ENCODE data around the gene VPS9D1. TPM values are rescaled to one million over a fixed set of nuclear protein-coding genes. Genes with fewer than 3 reads are reported as not detected.

Gene VPS9D1
- polyA plus RNA-seq, 1 experiment = 15.6 TPM

DNA sequence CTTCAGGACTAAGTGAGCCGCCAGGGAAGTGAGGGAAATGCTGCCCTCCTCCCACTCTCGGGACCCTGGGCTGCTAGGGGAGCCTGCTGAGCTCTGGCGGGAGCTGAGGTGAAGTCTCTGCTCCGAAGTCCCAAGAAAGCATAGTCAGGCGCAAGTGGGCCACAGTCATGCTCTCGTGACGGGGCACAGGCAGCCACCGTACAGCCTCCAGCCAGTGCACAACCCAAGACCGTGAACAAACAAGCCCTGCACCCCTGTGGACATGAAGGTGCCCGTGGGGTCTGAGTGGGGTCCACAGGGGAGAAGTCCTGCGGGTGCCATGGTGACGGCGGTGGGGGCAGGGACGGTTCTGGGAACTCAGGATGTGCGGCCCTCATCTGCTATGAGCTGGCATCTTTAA lies 25.3 kb upstream of the VPS9D1 start:
- ChIA-PET POLR2A (no interaction called here), CTCF (interaction anchor here (1.1 to 2.2 kb wide), 2 partner anchors 30 to 115 kb away, joined by 5 to 9 read pairs; no protein-coding TSS in a partner anchor)
- DNase-seq (ENCODE audit: low read depth) = no peak
- TF ChIP-seq, protein P1, sequence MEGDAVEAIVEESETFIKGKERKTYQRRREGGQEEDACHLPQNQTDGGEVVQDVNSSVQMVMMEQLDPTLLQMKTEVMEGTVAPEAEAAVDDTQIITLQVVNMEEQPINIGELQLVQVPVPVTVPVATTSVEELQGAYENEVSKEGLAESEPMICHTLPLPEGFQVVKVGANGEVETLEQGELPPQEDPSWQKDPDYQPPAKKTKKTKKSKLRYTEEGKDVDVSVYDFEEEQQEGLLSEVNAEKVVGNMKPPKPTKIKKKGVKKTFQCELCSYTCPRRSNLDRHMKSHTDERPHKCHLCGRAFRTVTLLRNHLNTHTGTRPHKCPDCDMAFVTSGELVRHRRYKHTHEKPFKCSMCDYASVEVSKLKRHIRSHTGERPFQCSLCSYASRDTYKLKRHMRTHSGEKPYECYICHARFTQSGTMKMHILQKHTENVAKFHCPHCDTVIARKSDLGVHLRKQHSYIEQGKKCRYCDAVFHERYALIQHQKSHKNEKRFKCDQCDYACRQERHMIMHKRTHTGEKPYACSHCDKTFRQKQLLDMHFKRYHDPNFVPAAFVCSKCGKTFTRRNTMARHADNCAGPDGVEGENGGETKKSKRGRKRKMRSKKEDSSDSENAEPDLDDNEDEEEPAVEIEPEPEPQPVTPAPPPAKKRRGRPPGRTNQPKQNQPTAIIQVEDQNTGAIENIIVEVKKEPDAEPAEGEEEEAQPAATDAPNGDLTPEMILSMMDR (IDR thresholded peaks at IDR 0.05; ENCODE audit: insufficient read depth, low read depth, low read length) = no peak
- H3K27me3 ChIP-seq (ENCODE audit: control insufficient read depth, insufficient read depth, low read length) = no peaks in the 10 kb centered on the region
- H3K36me3 ChIP-seq (ENCODE audit: control insufficient read depth, insufficient read depth, low read length) = peaks cover 1% of the 10 kb centered on the region
- H3K4me3 ChIP-seq (ENCODE audit: low read depth, low read length) = no peak overlapping the region

DNA sequence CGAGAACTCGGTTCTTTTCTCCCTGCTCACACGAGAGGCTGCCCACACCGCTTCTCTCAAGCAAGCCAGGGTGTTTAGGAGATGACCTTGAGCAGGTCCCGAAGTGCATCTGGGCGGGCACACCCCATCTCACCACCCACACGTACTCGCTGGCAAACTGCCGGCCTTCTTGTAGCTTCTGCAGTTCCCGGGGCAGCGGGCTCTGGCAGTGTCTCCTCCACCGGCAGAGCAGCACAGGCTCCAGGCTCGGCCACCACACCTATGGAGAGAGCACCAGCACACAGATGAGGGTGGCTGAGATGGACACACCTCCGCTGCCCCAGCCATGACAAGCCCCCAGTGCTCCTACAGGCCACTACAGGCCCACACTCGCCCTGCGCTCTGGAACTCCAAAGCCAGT lies 24.1 kb upstream of the VPS9D1 start:
- Histone ChIP-seq H3K4me3 (ENCODE audit: low read depth, low read length) (no peak overlapping the region), H3K36me3 (ENCODE audit: control insufficient read depth, insufficient read depth, low read length) (peaks cover 1% of the 10 kb centered on the region), H3K27me3 (ENCODE audit: control insufficient read depth, insufficient read depth, low read length) (no peaks in the 10 kb centered on the region)
- CTCF ChIA-PET = no interaction called here
- no peak for DNase-seq (ENCODE audit: low read depth)
- POLR2A ChIA-PET = no interaction called here
- TF ChIP-seq, protein P1 (IDR thresholded peaks at IDR 0.05; ENCODE audit: insufficient read depth, low read depth, low read length) = no peak

DNA sequence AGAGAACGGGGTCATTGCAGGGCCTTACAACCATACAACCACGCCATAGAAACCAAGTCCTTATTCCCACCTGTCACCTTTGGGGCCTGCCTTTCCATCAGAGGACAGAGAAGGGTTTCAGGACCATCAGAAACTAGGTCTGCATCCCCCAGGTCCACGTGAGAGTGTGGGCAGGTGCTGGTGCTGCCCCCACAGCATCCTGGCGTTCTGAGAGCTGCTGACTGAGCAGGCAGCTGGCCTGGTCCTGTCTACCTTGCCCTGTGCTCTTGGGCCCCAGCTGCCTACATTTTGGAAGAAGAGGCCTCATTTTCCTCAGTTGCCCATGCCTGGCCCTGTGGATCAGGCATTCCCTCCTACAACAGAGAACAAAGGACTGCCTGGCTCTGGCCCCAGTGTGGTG lies 22.2 kb upstream of the VPS9D1 start:
- no peak for DNase-seq (ENCODE audit: low read depth)
- CTCF ChIA-PET = no interaction called here
- TF ChIP-seq, protein P1 (IDR thresholded peaks at IDR 0.05; ENCODE audit: insufficient read depth, low read depth, low read length) = no peak
- peaks cover 14% of the 10 kb centered on the region for H3K36me3 ChIP-seq (ENCODE audit: control insufficient read depth, insufficient read depth, low read length)
- no peaks in the 10 kb centered on the region for H3K27me3 ChIP-seq (ENCODE audit: control insufficient read depth, insufficient read depth, low read length)
- H3K4me3 ChIP-seq (ENCODE audit: low read depth, low read length) = no peak overlapping the region
- POLR2A ChIA-PET = interaction anchor here (0.5 kb wide), 1 partner anchor 164 kb away, joined by 3 read pairs; no protein-coding TSS in a partner anchor

DNA sequence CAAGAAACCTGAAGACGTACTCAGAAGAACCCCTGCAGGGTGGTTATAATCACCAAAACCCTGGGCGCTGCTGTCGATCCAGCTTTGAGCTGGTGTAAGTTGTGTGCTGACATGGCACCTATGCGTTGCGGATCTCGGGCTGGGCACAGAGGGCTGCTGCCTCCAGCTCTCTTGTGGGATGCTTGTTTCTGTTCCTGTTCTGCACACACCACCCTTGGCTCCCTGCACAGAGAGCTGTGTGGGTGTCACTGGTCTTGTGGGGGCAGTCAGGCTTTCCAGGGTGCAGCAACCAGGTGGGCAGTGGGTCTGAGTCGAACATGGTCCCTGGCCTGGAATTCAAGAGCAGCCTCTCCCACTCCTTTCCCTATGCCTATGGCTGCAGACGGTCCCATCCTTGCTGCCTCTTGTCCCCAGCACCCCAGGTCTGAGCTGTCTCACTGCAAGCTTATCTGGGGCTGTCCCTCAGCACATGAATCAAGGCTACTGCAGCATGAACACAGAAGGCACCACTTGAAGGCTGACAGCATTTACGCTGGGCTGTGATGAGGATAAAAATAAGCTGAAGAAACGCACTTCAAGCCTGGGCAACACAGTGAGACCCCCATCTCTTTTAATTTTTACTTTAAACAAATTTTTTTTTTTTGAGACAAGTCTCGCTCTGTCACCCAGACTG lies 20.8 kb upstream of the VPS9D1 start:
- CTCF ChIA-PET = interaction anchor here (1.6 kb wide), 1 partner anchor 119 kb away, joined by 6 read pairs; no protein-coding TSS in a partner anchor
- TF ChIP-seq, protein P1 (IDR thresholded peaks at IDR 0.05; ENCODE audit: insufficient read depth, low read depth, low read length) = no peak
- no peaks in the 10 kb centered on the region for H3K27me3 ChIP-seq (ENCODE audit: control insufficient read depth, insufficient read depth, low read length)
- no peak for DNase-seq (ENCODE audit: low read depth)
- no peak overlapping the region for H3K4me3 ChIP-seq (ENCODE audit: low read depth, low read length)
- peaks cover 24% of the 10 kb centered on the region for H3K36me3 ChIP-seq (ENCODE audit: control insufficient read depth, insufficient read depth, low read length)
- POLR2A ChIA-PET = no interaction called here

DNA sequence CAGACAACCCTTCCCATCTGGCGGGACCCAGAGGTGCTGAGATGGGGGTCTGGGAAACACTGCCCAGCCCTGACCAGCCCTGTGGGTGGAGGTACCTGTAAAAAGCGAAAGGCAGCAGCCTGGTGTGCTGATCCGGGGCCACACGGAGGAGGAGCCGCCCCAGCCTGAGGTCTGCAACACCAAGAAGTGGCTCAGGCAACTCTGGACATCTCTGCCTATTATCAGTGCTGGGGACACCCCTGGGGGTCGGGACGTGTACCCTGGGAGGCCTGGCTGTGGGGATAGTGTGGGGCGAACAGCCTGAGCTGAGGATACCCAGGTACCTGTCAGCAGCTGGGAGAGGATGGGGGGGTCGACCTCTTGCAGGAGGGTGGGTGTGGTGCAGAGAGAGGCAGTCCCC lies 18.7 kb upstream of the VPS9D1 start:
- DNase-seq (ENCODE audit: low read depth) = no peak
- CTCF ChIA-PET = interaction anchor here (0.7 to 1.0 kb wide), 2 partner anchors 39 to 53 kb away, joined by 3 read pairs; no protein-coding TSS in a partner anchor
- Histone ChIP-seq H3K27me3 (ENCODE audit: control insufficient read depth, insufficient read depth, low read length) (no peaks in the 10 kb centered on the region), H3K4me3 (ENCODE audit: low read depth, low read length) (no peak overlapping the region), H3K36me3 (ENCODE audit: control insufficient read depth, insufficient read depth, low read length) (peaks cover 25% of the 10 kb centered on the region)
- TF ChIP-seq, protein P1 (IDR thresholded peaks at IDR 0.05; ENCODE audit: insufficient read depth, low read depth, low read length) = no peak
- POLR2A ChIA-PET = no interaction called here

Measured in BJ (cell line).